Activated naive CD4-positive, alpha-beta T cell treated with anti-CD3 and anti-CD28 coated beads, Interleukin-2, amount 10 ng/mL, durations not matched to agents 7 days and 5 days (primary cell): ENCODE data around the gene GALNT10.

Source experiments
- CTCF ChIA-PET: fragments of 350-600 bp; sonication (Branson Sonifier 250); formaldehyde crosslinking; loops from one replicate; lab custom pipeline; 2021; ENCODE audit warnings: antibody characterized with exemption; lab: Charles Lee
- DNase-seq: peaks from one replicate; pipeline ENCODE4 v3.0.0-alpha.2; 2020
- H3K27ac Mint-ChIP-seq: one replicate; pipeline ENCODE4 v1.8.0; 2021; ENCODE audit warnings: mild to moderate bottlenecking, moderate library complexity, mixed read lengths
- H3K27me3 Mint-ChIP-seq: one replicate; pipeline ENCODE4 v1.8.0; 2021; ENCODE audit warnings: mild to moderate bottlenecking, mixed read lengths
- H3K36me3 Mint-ChIP-seq: one replicate; pipeline ENCODE4 v1.8.0; 2021; ENCODE audit warnings: mixed read lengths
- H3K4me1 Mint-ChIP-seq: one replicate; pipeline ENCODE4 v1.8.0; 2021; ENCODE audit warnings: mixed read lengths
- H3K4me3 Mint-ChIP-seq: one replicate; pipeline ENCODE4 v1.8.0; 2021; ENCODE audit warnings: mild to moderate bottlenecking, moderate library complexity, mixed read lengths
- H3K9me3 Mint-ChIP-seq: one replicate; pipeline ENCODE4 v1.8.0; 2021; ENCODE audit warnings: mixed read lengths

Gene GALNT10

DNA sequence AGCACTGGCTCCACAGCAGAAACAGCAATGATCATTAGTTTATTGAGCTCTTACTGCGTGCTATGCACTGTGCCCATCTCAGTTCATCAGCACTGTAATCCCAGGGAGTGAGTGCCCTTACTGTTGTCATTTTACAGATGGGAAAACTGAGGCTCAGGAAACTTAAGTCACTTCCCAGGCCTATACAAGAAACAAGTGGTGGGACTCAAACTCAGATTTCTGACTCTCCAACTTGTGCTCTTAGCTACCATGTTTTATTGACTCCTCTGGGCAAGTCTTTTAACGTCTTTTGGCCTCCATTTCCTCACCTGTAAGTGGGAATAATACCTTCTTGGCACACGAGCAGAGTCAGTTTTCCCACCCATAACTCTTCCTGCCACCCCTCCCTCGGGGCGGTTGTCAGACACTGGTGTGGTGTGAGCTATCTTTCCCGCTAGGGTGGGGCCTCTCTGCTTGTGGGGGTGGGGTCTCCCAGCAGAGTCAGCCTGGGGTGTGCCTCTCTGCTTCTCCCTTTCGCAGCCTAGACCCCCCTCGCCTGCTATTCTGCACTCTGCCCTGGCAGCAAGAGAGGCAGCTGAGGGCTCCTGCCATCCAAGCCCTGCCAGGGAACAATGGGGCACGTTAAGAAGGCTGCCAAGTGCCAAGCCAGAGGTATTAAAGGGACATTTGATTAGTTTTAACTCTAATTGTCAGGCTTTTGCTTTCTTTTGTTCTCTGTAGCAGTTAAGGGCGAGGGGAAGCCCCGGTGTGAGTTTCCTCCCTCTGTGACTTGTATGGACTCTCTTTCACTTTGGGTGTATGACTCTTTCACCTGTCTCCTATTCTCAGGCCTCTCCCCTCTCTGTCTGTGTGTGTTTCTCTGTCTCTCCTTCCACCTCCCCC, 12.1 kb downstream of the GALNT10 start:
- Mint-ChIP-seq H3K27ac (peak overlapping the region; percentile 89), H3K4me1 (peaks cover 57% of the 10 kb centered on the region), H3K9me3 (no peaks in the 10 kb centered on the region), H3K36me3 (peaks cover 4% of the 10 kb centered on the region), H3K4me3 (peak overlapping the region; percentile 45), H3K27me3 (no peaks in the 10 kb centered on the region)
- DNase-seq = peak; percentile 60
- CTCF ChIA-PET = interaction anchor here (0.8 to 2.2 kb wide), 6 partner anchors 9 to 34 kb away, joined by 3 to 8 read pairs (median 4); no protein-coding TSS in a partner anchor

- H3K9me3 Mint-ChIP-seq = no peaks in the 10 kb centered on the region
- H3K4me3 Mint-ChIP-seq = no peak overlapping the region
Observed at GRCh38 chr5:154203798-154204578, 13.5 kb downstream of the GALNT10 start.

DNA sequence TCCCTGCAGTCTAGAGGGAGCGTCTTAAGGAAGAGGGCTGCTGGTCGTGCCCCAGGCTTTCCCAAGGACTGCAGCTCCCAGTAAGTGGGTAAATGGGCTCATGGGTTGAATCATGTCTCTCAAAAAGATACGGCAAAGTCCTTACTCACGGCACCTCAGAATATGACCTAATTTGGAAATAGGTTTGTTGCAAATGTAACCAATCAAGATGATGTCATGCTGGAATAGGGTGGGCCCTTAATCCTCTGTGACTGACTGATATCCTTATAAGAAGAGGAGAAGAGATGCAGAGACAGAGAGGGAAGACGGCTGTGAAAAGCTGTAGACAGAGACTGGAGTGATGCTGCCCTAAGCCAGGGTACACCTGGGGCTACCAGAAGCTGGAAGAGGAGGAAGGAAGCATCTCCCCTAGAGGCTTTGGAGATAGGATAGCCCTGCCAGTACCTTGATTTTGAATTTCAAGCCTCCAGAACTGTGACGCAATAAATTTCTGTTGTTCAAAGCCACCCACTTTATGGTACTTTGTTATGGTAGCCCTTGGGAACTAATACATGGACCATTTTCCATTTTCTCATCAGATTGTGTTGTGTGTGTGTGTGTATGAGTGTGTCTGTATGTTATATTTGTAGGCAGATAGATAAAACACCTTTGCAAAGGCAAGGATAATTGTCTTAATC, 15.0 kb downstream of the GALNT10 start:
- CTCF ChIA-PET = interaction anchor here (0.8 kb wide), 1 partner anchor 429 kb away, joined by 3 read pairs; no protein-coding TSS in a partner anchor
- peaks cover 12% of the 10 kb centered on the region for H3K36me3 Mint-ChIP-seq

More at GRCh38 chr5:154203798-154204578, 13.5 kb downstream of the GALNT10 start:
- Mint-ChIP-seq H3K27ac (no peak overlapping the region), H3K4me1 (peaks cover 43% of the 10 kb centered on the region), H3K36me3 (peaks cover 4% of the 10 kb centered on the region), H3K27me3 (no peaks in the 10 kb centered on the region)
- DNase-seq = no peak
- CTCF ChIA-PET = interaction anchor here (0.8 to 2.2 kb wide), 4 partner anchors 8 to 132 kb away, joined by 3 to 7 read pairs (median 3); no protein-coding TSS in a partner anchor

DNA sequence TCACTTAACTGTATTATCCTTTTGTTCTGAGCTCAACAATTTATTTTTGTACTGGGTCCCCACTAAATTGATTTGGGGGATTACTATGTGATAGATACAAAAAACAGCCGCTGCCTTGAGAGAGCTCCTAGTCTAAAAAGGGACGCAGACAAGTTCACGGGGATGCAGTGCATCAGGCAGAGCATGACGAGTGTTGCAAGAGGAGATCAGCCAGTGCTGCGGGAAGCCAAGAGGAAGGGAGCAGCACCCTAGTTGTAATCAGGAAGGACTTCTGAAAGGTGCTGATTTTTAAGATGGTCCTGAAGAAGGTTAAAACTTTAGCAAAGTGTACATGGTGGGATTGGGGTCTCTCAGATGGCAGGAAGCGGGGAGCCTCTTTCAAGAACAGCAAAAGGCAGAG, 15.8 kb downstream of the GALNT10 start:
- DNase-seq = no peak
- Mint-ChIP-seq H3K27me3 (no peaks in the 10 kb centered on the region), H3K4me1 (peaks cover 31% of the 10 kb centered on the region), H3K36me3 (peaks cover 13% of the 10 kb centered on the region), H3K27ac (no peak overlapping the region), H3K9me3 (no peaks in the 10 kb centered on the region), H3K4me3 (no peak overlapping the region)
- CTCF ChIA-PET = interaction anchor here (0.6 to 0.8 kb wide), 2 partner anchors 134 to 429 kb away, joined by 3 read pairs; no protein-coding TSS in a partner anchor

More for the DNA sequence above, 15.0 kb downstream of the GALNT10 start:
- Mint-ChIP-seq H3K27me3 (no peaks in the 10 kb centered on the region), H3K27ac (no peak overlapping the region), H3K4me1 (peaks cover 31% of the 10 kb centered on the region), H3K4me3 (no peak overlapping the region), H3K9me3 (no peaks in the 10 kb centered on the region)
- DNase-seq = no peak

DNA sequence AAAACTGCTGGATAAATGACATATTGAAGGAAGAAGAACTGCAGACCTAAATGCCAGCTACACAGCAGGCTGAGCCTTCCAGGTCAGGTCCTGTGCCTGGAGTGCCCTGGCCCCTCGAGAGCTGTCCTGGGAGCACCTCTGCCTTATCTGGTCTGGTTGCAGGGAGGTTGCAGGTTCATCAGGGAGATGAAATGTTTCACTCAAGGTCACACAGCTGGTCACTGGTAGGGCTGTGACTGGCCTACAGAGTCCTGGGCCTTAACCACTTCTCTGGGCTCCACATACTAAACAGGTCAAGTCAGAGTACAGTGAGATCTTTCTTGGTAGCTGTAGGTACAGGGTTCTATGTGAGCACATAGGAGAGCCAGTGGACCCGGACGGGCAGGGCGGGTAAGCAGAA, 16.7 kb downstream of the GALNT10 start:
- Mint-ChIP-seq H3K36me3 (peaks cover 15% of the 10 kb centered on the region), H3K9me3 (no peaks in the 10 kb centered on the region), H3K4me1 (peaks cover 22% of the 10 kb centered on the region), H3K27ac (no peak overlapping the region), H3K27me3 (no peaks in the 10 kb centered on the region), H3K4me3 (no peak overlapping the region)
- CTCF ChIA-PET = interaction anchor here (1.0 to 2.0 kb wide), 3 partner anchors 9 to 30 kb away, joined by 3 to 5 read pairs (median 5); no protein-coding TSS in a partner anchor
- DNase-seq = no peak

- Mint-ChIP-seq H3K4me3 (no peak overlapping the region), H3K4me1 (peaks cover 14% of the 10 kb centered on the region), H3K9me3 (no peaks in the 10 kb centered on the region)
Observed at GRCh38 chr5:154209591-154210081, 19.1 kb downstream of the GALNT10 start.

GRCh38 chr5:154210163-154210562, 19.6 kb downstream of the GALNT10 start:
- H3K27ac Mint-ChIP-seq = no peak overlapping the region
- peaks cover 18% of the 10 kb centered on the region for H3K36me3 Mint-ChIP-seq
- H3K4me3 Mint-ChIP-seq = no peak overlapping the region
- no peaks in the 10 kb centered on the region for H3K27me3 Mint-ChIP-seq
- DNase-seq = no peak
- H3K4me1 Mint-ChIP-seq = peaks cover 17% of the 10 kb centered on the region
- CTCF ChIA-PET = no interaction called here
- no peaks in the 10 kb centered on the region for H3K9me3 Mint-ChIP-seq

More at GRCh38 chr5:154209591-154210081, 19.1 kb downstream of the GALNT10 start:
- no peak overlapping the region for H3K27ac Mint-ChIP-seq
- peaks cover 18% of the 10 kb centered on the region for H3K36me3 Mint-ChIP-seq
- CTCF ChIA-PET = no interaction called here
- H3K27me3 Mint-ChIP-seq = no peaks in the 10 kb centered on the region
- no peak for DNase-seq

DNA sequence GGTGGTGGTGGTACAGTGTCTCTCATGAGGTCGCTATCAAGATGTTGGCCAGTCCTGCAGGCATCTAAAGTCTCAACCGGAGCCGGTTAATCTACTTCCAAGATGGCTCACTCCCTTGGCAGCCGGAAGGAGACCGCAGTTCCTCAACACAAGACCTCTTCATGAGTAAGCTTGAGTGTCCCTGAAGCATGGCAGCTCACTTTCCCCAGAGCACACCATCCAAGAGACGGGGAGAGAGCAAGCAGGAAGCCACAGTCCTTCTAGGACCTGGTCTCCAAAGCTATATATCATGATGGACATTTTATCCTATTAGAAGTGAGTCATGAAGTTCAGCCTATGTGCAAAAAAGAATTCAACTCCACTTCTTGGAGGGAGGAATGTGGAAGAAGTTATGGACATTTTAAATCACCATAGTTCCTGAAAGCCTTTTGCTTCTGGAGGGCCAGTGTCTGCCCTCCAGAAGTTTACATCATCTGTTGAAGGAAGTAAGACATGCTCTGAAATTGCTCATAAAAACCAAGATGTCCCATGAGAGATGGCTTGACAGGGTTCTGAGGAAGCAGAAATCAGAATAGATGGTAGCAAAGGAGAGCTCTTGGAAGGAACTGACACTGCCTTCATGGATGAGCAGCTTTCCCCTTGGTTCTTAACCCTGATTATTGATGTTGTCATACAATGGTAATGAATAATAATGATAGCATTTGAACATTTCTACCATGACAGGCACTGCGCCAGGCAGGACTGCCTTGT, 21.3 kb downstream of the GALNT10 start:
- H3K36me3 Mint-ChIP-seq = peaks cover 21% of the 10 kb centered on the region
- no peaks in the 10 kb centered on the region for H3K27me3 Mint-ChIP-seq
- no peak overlapping the region for H3K27ac Mint-ChIP-seq
- H3K4me3 Mint-ChIP-seq = no peak overlapping the region
- CTCF ChIA-PET = interaction anchor here (1.2 to 2.0 kb wide), 3 partner anchors 9 to 25 kb away, joined by 3 to 7 read pairs (median 4); no protein-coding TSS in a partner anchor
- peaks cover 28% of the 10 kb centered on the region for H3K4me1 Mint-ChIP-seq
- DNase-seq = no peak
- H3K9me3 Mint-ChIP-seq = no peaks in the 10 kb centered on the region

- CTCF ChIA-PET = interaction anchor here (1.5 kb wide), 1 partner anchor 16 kb away, joined by 6 read pairs; no protein-coding TSS in a partner anchor
- Mint-ChIP-seq H3K9me3 (no peaks in the 10 kb centered on the region), H3K27ac (no peak overlapping the region), H3K4me3 (no peak overlapping the region), H3K27me3 (no peaks in the 10 kb centered on the region), H3K36me3 (peaks cover 21% of the 10 kb centered on the region), H3K4me1 (peaks cover 41% of the 10 kb centered on the region)
- no peak for DNase-seq
Observed at GRCh38 chr5:154213592-154213991, 23.1 kb downstream of the GALNT10 start.

DNA sequence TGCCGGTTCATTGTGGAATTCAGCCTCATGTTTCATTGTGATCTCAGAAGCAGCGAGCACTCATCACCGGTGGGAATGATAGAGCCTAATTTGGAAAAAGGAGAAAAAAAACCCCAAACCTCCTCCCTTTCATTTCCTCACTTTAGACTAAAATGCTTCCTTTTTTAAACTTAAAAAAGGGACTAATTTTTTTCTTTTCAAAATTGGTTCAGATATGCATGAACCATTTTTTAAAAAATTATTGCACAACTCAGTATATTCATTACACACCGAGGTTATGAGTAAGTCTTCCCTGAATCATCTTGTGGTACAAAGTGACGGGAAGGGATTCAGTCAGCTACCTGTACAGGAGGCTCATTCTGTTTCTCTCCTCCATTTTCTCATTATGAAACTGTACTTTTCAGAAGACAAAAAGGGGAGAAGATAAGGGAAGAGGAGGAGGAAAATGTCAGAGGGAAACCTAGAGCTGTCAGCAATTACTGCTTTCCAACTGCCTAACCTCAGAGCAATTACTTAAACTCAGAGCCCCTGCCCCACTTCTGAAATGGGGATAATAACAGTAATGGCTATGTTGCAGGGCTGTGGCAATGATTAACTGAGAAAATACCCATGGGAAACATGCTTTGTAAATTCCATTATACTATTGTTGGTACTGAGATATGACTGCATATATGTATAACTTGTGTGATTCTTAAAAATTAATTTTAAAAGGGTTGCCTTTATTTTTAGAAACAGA, 24.0 kb downstream of the GALNT10 start:
- Mint-ChIP-seq H3K27ac (peak overlapping the region; percentile 17), H3K4me1 (peaks cover 41% of the 10 kb centered on the region), H3K4me3 (no peak overlapping the region), H3K27me3 (no peaks in the 10 kb centered on the region), H3K9me3 (no peaks in the 10 kb centered on the region), H3K36me3 (peaks cover 20% of the 10 kb centered on the region)
- no peak for DNase-seq
- CTCF ChIA-PET = interaction anchor here (1.8 to 4.7 kb wide), 2 partner anchors 17 to 142 kb away, joined by 4 to 23 read pairs; no protein-coding TSS in a partner anchor

- H3K27ac Mint-ChIP-seq = no peak overlapping the region
- DNase-seq = no peak
- H3K4me3 Mint-ChIP-seq = no peak overlapping the region
- CTCF ChIA-PET = interaction anchor here (0.7 to 4.7 kb wide), 8 partner anchors 15 to 189 kb away, joined by 3 to 23 read pairs (median 4); partner anchors contain the start of gene GALNT10
- H3K36me3 Mint-ChIP-seq = peaks cover 21% of the 10 kb centered on the region
- H3K27me3 Mint-ChIP-seq = no peaks in the 10 kb centered on the region
- no peaks in the 10 kb centered on the region for H3K9me3 Mint-ChIP-seq
- peaks cover 41% of the 10 kb centered on the region for H3K4me1 Mint-ChIP-seq
Observed at GRCh38 chr5:154215571-154216325, 25.2 kb downstream of the GALNT10 start.
